A204.1 (cell line): ENCODE measurements around the gene GCNT4.

Experiments
- FAIRE-seq: peaks from 2 replicates; lab custom pipeline; 2012; peaks lifted over from hg19 to GRCh38; lab: Jason Lieb, UNC

GCNT4 gene

GRCh38 chr5:75017971-75018370 lies 34.4 kb downstream of the GCNT4 start:
- FAIRE-seq = no peak

- FAIRE-seq = no peak
Measured at GRCh38 chr5:75016896-75017295, 35.5 kb downstream of the GCNT4 start.

- FAIRE-seq = no peak
Measured at GRCh38 chr5:75012748-75013147, 39.6 kb downstream of the GCNT4 start.

DNA sequence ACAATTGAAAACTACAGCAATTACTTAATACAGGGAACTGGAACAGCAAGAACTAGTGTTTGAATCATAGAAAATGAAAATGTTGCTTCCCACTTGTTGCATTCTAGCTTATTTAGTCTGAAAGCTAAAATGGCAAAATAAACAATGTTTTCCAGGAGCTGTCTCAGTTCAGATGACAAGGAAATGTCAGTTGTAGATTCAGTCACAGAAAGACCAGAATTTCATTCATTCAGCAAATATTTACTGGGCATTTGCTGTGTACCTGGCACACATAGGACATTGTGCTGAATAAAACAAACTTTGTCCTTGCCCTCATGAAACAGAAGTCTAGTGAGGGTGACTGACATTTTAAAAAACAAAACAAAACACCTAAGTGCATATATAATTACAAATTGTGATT lies 41.5 kb downstream of the GCNT4 start:
- no peak for FAIRE-seq

DNA sequence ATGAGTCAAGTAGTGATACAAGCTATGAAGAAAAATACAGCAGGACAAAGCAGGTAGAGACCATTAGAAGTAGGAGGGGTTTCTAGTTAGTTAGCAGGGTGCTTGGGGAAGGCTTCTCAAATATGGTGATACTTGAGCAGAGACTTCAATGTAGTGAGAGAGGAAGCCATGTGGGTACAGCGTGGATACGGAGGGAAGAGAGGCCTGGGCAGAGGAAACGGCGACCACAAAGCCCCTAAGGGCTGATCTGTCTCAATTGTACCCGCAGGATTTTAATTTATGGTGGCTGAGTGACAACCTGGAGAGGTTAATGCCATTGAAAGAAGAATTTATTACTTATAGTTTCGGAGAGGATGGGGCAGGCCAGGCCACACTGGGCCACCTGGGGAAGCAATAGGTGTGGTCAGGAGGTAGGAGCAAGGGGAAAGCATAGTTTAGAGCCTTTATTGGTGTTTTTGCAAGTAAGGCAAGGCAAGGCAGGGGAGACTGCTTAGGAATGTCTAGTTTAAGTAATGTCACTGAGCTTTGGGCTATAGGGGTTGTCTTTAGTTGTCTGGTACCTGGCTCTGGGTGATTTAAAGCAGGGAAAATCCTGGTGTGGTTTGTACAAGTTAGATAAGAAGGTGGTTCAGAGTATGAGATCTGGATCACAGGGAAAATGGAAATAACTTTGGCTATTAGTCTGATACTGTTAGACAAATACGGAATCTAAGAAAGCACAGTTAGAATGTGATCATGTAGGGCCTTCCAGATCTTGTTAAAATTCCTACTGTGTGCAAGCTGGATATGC lies 42.6 kb downstream of the GCNT4 start:
- FAIRE-seq = no peak

DNA sequence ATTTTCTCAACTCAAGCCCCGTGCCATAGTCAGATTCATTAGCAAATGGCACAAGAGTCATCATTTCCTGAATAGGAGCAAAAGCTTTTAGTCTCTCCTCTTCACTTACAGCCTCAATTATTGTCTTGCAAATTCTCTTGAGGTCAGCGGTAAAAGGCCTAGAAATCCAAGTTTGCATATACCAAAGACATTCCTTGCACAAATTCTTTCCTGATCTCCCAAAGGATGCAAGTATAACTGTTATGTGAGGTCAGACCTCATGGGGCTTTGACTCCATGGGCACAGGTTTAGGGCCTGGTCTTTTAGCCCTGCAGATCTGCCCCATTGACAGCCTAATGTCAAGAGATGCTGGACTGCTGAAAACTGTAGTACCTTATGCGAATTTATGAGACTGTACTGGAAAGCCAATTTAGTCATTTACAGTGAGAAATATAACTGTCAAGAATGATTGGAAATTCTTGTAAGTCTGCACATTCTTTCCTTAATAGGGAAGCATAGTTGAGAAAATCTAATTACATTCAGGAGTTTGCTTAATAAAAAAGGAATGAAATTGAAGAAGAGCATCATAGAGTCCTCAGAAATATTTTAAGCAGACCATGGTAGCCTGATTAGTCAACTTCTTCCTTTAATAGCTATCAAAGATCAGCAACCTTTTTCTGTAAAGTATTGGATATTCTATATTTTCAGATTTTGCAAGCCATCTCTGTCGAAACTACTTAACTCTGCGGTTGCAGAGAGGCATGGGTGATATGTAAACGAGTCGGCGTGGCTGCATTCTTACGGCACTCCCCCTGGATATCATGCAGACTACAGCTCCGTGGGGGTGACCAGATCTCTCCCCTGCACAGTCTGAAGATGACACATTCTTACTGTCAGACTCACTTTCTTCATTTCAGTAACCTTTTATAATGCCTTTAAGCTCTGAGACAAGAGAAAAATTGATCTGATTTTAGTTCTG lies 45.2 kb downstream of the GCNT4 start:
- no peak for FAIRE-seq

DNA sequence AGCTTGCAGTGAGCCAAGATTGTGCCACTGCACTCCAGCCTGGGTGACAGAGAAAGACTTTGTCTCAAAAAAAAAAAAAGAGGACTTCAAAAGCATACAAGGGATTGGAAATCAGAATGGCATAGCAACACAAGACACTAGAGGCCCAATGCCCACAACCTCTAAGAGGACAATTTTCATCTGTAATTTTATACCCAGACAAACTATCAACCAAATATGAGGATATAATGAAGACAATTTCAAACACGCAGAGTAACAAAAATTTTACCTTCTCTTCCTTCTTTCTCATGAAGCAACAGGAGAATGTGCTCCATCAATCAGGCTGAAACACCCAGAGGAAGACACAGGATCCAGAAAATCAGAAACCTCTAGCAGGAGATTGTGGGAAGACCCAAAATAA lies 46.8 kb downstream of the GCNT4 start:
- FAIRE-seq = no peak
